Esophagus muscularis mucosa (tissue), 4 donors: ENCODE results near the gene HMGN4.

Source experiments
- EP300 ChIP-seq: sonication (generic); formaldehyde crosslinking; IDR thresholded peaks from one replicate; pipeline ENCODE4 v1.6.1; 2017; ENCODE audit warnings: antibody characterized with exemption
- POLR2A ChIP-seq: fragments of 450-650 bp; IDR thresholded peaks from one replicate; pipeline ENCODE4 v1.6.1; 2017; ENCODE audit warnings: antibody characterized with exemption, moderate library complexity, mild to moderate bottlenecking, low read depth
- POLR2AphosphoS5 ChIP-seq, 2 donors: sonication (generic); formaldehyde crosslinking; IDR thresholded peaks; one replicate each; pipeline ENCODE4 v1.6.1; 2017; ENCODE audit warnings: antibody characterized with exemption in 2 of 2
- TF ChIP-seq, protein P1 (sequence below), 3 experiments: fragments of 200-600 bp in 2 of 3; fragments of 450-650 bp in 1 of 3; sonication (generic) in 2 of 3; IDR thresholded peaks; one replicate each; pipeline ENCODE4 v1.5.1; 2017 to 2019; ENCODE audit warnings: antibody characterized with exemption in 3 of 3, mild to moderate bottlenecking in 2 of 3, moderate library complexity in 1 of 3

DNA sequence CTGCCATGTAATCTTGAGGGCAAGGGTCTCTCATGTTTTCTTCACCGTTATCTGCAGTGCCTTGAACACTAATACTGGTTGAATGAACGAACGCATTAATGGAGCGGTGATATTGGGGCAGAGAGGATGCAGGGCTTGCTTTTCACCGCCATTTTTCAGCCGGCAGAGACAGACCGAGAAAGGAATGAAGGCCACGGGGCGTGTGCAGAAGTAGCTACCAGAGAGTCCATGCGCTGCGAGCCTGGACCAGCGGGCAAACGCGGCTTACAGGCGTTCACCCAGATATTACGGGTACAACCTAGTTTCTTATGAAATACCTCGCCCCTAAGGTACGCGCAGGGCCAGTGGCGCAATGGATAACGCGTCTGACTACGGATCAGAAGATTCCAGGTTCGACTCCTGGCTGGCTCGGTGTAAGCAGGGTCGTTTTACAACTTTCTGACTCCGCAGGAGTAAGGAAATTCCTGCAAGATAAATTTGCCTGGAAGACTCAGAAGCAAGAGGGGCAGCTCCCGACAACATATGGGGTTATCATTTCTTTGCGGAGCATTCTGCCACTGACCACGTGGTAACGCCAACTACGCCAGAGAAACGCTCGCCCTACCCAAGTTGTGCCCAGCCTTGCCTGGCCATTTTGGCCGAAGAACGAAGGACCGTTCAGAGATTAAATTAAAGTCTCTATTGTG lies 863 bp upstream of the HMGN4 start:
- TF ChIP-seq, protein P1, sequence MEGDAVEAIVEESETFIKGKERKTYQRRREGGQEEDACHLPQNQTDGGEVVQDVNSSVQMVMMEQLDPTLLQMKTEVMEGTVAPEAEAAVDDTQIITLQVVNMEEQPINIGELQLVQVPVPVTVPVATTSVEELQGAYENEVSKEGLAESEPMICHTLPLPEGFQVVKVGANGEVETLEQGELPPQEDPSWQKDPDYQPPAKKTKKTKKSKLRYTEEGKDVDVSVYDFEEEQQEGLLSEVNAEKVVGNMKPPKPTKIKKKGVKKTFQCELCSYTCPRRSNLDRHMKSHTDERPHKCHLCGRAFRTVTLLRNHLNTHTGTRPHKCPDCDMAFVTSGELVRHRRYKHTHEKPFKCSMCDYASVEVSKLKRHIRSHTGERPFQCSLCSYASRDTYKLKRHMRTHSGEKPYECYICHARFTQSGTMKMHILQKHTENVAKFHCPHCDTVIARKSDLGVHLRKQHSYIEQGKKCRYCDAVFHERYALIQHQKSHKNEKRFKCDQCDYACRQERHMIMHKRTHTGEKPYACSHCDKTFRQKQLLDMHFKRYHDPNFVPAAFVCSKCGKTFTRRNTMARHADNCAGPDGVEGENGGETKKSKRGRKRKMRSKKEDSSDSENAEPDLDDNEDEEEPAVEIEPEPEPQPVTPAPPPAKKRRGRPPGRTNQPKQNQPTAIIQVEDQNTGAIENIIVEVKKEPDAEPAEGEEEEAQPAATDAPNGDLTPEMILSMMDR (IDR thresholded peaks at IDR 0.05) = peak in 1 of 3 experiments; percentile 2
- TF ChIP-seq POLR2A (no peak), EP300 (no peak), POLR2AphosphoS5 (IDR thresholded peaks at IDR 0.05) (peak; percentile 63 to 87)
